Stimulated activated CD8-positive, alpha-beta memory T cell treated with anti-CD3 and anti-CD28 coated beads, Interleukin-7, amount 100 ng/mL, for 1 hour (primary cell): ENCODE measurements around the gene ZNF462.
"Not testable (repeated sequence)": the region's sequence is repeated elsewhere in the genome, so short reads cannot be mapped to it uniquely, and the experiment has no call there.

Experiments used
- DNase-seq, 2 donors: peaks; one replicate each; pipeline ENCODE4 v3.0.0-alpha.2; 2020; ENCODE audit warnings: low read depth in 2 of 2

The ZNF462 gene

GRCh38 chr9:106962615-106963363, 99.8 kb downstream of the ZNF462 start:
- DNase-seq, result no peak

- no peak for DNase-seq
These were observed 100.7 kb downstream of the ZNF462 start for GRCh38 chr9:106963684-106964083.

GRCh38 chr9:106964329-106964728, 101.4 kb downstream of the ZNF462 start:
- no peak for DNase-seq

- DNase-seq, result no peak
These were observed 102.0 kb downstream of the ZNF462 start for GRCh38 chr9:106964822-106965525.

GRCh38 chr9:106966481-106966880, 103.5 kb downstream of the ZNF462 start:
- no peak for DNase-seq

GRCh38 chr9:106969696-106970095, 106.7 kb downstream of the ZNF462 start:
- no peak for DNase-seq

- DNase-seq, result no peak
These were observed 107.4 kb downstream of the ZNF462 start for GRCh38 chr9:106970219-106970975.

GRCh38 chr9:106970976-106971457, 108.1 kb downstream of the ZNF462 start:
- DNase-seq, result no peak

- DNase-seq, result no peak
These were observed 109.1 kb downstream of the ZNF462 start for GRCh38 chr9:106972082-106972481.

GRCh38 chr9:106974341-106974740, 111.4 kb downstream of the ZNF462 start:
- DNase-seq, result no peak

- no peak for DNase-seq
These were observed 113.8 kb downstream of the ZNF462 start for GRCh38 chr9:106976772-106977171.

GRCh38 chr9:106980551-106981101, 117.7 kb downstream of the ZNF462 start:
- no peak for DNase-seq

- no peak for DNase-seq
These were observed 118.7 kb downstream of the ZNF462 start for GRCh38 chr9:106981396-106982287.

GRCh38 chr9:106982636-106983035, 119.7 kb downstream of the ZNF462 start:
- DNase-seq, result no peak

GRCh38 chr9:106983346-106983745, 120.4 kb downstream of the ZNF462 start:
- no peak for DNase-seq

GRCh38 chr9:106989904-106990303, 126.9 kb downstream of the ZNF462 start:
- DNase-seq, result not testable (repeated sequence)

GRCh38 chr9:106992186-106992585, 129.2 kb downstream of the ZNF462 start:
- no peak for DNase-seq

- DNase-seq, result no peak
These were observed 130.6 kb downstream of the ZNF462 start for GRCh38 chr9:106993603-106994002.

- no peak for DNase-seq
These were observed 131.5 kb downstream of the ZNF462 start for GRCh38 chr9:106994463-106994862.

- DNase-seq, result no peak
These were observed 137.3 kb downstream of the ZNF462 start for GRCh38 chr9:107000218-107000617.

GRCh38 chr9:107005201-107005600, 142.2 kb downstream of the ZNF462 start:
- no peak for DNase-seq
